Transverse colon (tissue), 4 donors: ENCODE results near the gene NEK4. TPM values are rescaled to one million over a fixed set of nuclear protein-coding genes. Genes with fewer than 3 reads are reported as not detected.

Experiments
- DNase-seq: peaks from one replicate; pipeline ENCODE4 v3.0.0-alpha.2; 2019
- H3K27ac ChIP-seq, 4 donors: fragments of 200-600 bp; sonication (generic); 2 replicates each; pipeline ENCODE4 v1.5.1; 2016 to 2018; ENCODE audit warnings: inconsistent platforms in 4 of 4
- H3K27me3 ChIP-seq: fragments of 200-600 bp; sonication (generic); 2 replicates; pipeline ENCODE4 v1.5.1; 2017; ENCODE audit warnings: inconsistent platforms
- H3K36me3 ChIP-seq, 4 donors: fragments of 200-600 bp; sonication (generic); 2 replicates each; pipeline ENCODE4 v1.5.1; 2017 to 2019; ENCODE audit warnings: inconsistent platforms in 4 of 4
- H3K4me1 ChIP-seq, 4 donors: fragments of 200-600 bp; sonication (generic); 2 replicates each; pipeline ENCODE4 v1.5.1; 2017 to 2020; ENCODE audit warnings: inconsistent platforms in 4 of 4
- H3K4me3 ChIP-seq, 4 donors: fragments of 200-600 bp; sonication (generic); 1 replicate in 1 of 4; 2 replicates in 3 of 4; pipeline versions ENCODE4 v1.5.1 to v1.6.1; 2017 to 2019; ENCODE audit warnings: inconsistent platforms in 4 of 4
- H3K9me3 ChIP-seq, 2 donors: fragments of 200-600 bp; sonication (generic); 2 replicates each; pipeline ENCODE4 v1.5.1; 2017 to 2019; ENCODE audit warnings: inconsistent platforms in 2 of 2
- CTCF ChIP-seq, 5 experiments: fragments of 200-600 bp in 3 of 5; fragments of 450-650 bp in 2 of 5; sonication (generic) in 3 of 5; IDR thresholded peaks; 1 replicate in 2 of 5; 2 replicates in 3 of 5; pipeline ENCODE4 v1.5.1; 2016 to 2017; ENCODE audit warnings: antibody characterized with exemption in 5 of 5, inconsistent platforms in 3 of 5, mild to moderate bottlenecking in 2 of 5, moderate library complexity in 1 of 5
- EP300 ChIP-seq: sonication (generic); formaldehyde crosslinking; IDR thresholded peaks from one replicate; pipeline ENCODE4 v1.6.1; 2017; ENCODE audit warnings: antibody characterized with exemption, low read depth
- POLR2A ChIP-seq: fragments of 450-650 bp; IDR thresholded peaks from one replicate; pipeline ENCODE4 v1.6.1; 2016; ENCODE audit warnings: antibody characterized with exemption, mild to moderate bottlenecking, moderate library complexity
- POLR2AphosphoS5 ChIP-seq, 3 donors: sonication (generic); formaldehyde crosslinking; IDR thresholded peaks; one replicate each; pipeline ENCODE4 v1.6.1; 2016; ENCODE audit warnings: antibody characterized with exemption in 3 of 3
- WGBS, 2 donors: methylation state at CpG; one replicate each; pipeline ENCODE4 v1.1.5; 2018; ENCODE audit warnings: low coverage in 1 of 2; 5-methylcytosine and 5-hydroxymethylcytosine counted together
- in situ Hi-C, 4 donors: fragments of 200-750 bp; cut with MboI; loops; one replicate each; pipeline versions ENCODE4 v1.15.0 to v1.15.1; 2017; ENCODE audit warnings: low sequenced_read_pairs in 3 of 4, low pct_ligation_motif_present in 1 of 4, low pct_unique_long_range_greater_than_20kb in 1 of 4
- intact Hi-C: fragments of 100-400 bp; cut with DNase I; formaldehyde crosslinking; loops from one replicate; pipeline ENCODE4 v1.15.1; 2023; ENCODE audit warnings: low total_unique reads
- total RNA-seq, 4 donors: library from RNA; depleted of rRNA; stranded (reverse); fragments of >200 nt; gene quantifications; one replicate each; pipeline ENCODE4 v1.1.0, GENCODE V29; 2016

The NEK4 gene
- total RNA-seq, 4 donors from 2014 or later = 14.6 to 35.0 (median 22.1) TPM

DNA sequence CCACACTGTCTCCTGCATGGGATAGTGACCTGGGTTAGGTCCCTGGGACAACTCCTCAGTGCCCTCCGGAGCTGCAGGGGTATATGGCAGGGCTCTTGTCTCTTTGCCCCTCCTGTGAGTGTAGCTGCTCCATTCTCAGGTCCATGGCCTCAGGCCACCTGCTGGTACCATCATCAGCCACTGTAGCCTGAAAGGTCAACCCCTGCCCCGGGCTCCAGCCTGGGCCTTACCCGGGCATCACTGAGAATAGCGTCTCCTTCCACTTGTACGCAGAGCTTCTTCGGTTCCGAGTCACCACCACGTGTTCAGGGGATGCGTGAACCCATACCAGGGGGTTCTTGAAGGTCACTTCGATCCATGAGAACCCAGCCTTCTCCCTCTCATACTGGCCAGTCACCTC, 45.9 kb upstream of the NEK4 start:
- H3K27me3 ChIP-seq = no peaks in the 10 kb centered on the region
- H3K9me3 ChIP-seq = no peaks in the 10 kb centered on the region
- intact Hi-C loops (no loop called here), in situ Hi-C loops (no loop called here)
- DNase-seq = no peak
- 93% methylated on average over 10 of the region's 10 CpGs; no CpG with 5 or more reads in 1 of the 2 donors for WGBS, 2 donors
- no peak overlapping the region for H3K27ac ChIP-seq
- H3K36me3 ChIP-seq = no peaks in the 10 kb centered on the region
- no peaks in the 10 kb centered on the region for H3K4me1 ChIP-seq
- no peak overlapping the region for H3K4me3 ChIP-seq
- TF ChIP-seq POLR2A = no peak
- TF ChIP-seq EP300 = no peak
- no peak for TF ChIP-seq POLR2AphosphoS5 (IDR thresholded peaks at IDR 0.05)
- no peak for TF ChIP-seq CTCF (IDR thresholded peaks at IDR 0.05)

DNA sequence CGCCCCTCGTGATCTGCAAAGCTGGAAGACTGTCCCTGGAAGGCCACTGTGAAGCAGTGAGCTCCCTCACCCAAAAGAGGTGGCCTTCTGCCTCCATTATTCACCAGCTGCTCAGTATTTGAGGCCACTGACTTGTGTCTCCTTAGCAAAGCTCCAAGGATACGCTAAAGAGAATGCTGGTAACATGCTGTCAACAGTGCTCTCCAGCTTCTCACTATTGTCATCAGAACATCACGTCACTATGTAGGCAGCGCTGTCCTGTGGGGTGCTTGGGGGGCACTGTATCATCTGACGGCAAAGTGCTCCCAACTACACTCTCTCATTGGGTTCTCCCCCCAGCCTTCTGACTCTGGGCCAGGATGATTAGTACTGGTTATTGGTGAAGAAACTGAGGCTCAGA, 45.5 kb upstream of the NEK4 start:
- no peaks in the 10 kb centered on the region for H3K4me1 ChIP-seq
- H3K4me3 ChIP-seq = no peak overlapping the region
- 82% methylated on average over 6 of the region's 6 CpGs; no CpG with 5 or more reads in 1 of the 2 donors for WGBS, 2 donors
- in situ Hi-C loops = no loop called here
- no peaks in the 10 kb centered on the region for H3K9me3 ChIP-seq
- intact Hi-C loops = no loop called here
- no peak overlapping the region for H3K27ac ChIP-seq
- H3K36me3 ChIP-seq = no peaks in the 10 kb centered on the region
- TF ChIP-seq CTCF (IDR thresholded peaks at IDR 0.05) (no peak), POLR2A (no peak), EP300 (no peak), POLR2AphosphoS5 (IDR thresholded peaks at IDR 0.05) (no peak)
- no peak for DNase-seq
- H3K27me3 ChIP-seq = no peaks in the 10 kb centered on the region

- in situ Hi-C loops (no loop called here), intact Hi-C loops (no loop called here)
- Histone ChIP-seq H3K36me3 (no peaks in the 10 kb centered on the region), H3K4me3 (no peak overlapping the region), H3K27me3 (no peaks in the 10 kb centered on the region), H3K9me3 (no peaks in the 10 kb centered on the region), H3K27ac (no peak overlapping the region), H3K4me1 (no peaks in the 10 kb centered on the region)
- no peak for DNase-seq
- 90% methylated on average over 8 of the region's 8 CpGs; no CpG with 5 or more reads in 1 of the 2 donors for WGBS, 2 donors
- TF ChIP-seq POLR2AphosphoS5 (IDR thresholded peaks at IDR 0.05) = no peak
- TF ChIP-seq POLR2A = no peak
- TF ChIP-seq CTCF (IDR thresholded peaks at IDR 0.05) = no peak
- TF ChIP-seq EP300 = no peak
These were observed 43.1 kb upstream of the NEK4 start for GRCh38 chr3:52813810-52814209.

- no peaks in the 10 kb centered on the region for H3K36me3 ChIP-seq
- H3K4me3 ChIP-seq = no peak overlapping the region
- no peak for TF ChIP-seq CTCF (IDR thresholded peaks at IDR 0.05)
- TF ChIP-seq POLR2AphosphoS5 (IDR thresholded peaks at IDR 0.05) = no peak
- TF ChIP-seq POLR2A = no peak
- TF ChIP-seq EP300 = no peak
- no peaks in the 10 kb centered on the region for H3K27me3 ChIP-seq
- no peak overlapping the region for H3K27ac ChIP-seq
- WGBS, 2 donors = 60 to 64% methylated on average over 1 to 7 of the region's 7 CpGs
- no peaks in the 10 kb centered on the region for H3K9me3 ChIP-seq
- no peak for DNase-seq
- intact Hi-C loops = no loop called here
- in situ Hi-C loops = no loop called here
- no peaks in the 10 kb centered on the region for H3K4me1 ChIP-seq
These were observed 40.8 kb upstream of the NEK4 start for GRCh38 chr3:52811452-52812011.
